NK-92 treated with Interleukin-12 subunit alpha and Interleukin-12 subunit beta, amount 100 ng/mL, for 24 hours (cell line): ENCODE results near the gene SLC19A2.

Experiments used
- DNase-seq: peaks from one replicate; lab custom pipeline; 2025; lab: John Stamatoyannopoulos, UW

Gene SLC19A2

DNA sequence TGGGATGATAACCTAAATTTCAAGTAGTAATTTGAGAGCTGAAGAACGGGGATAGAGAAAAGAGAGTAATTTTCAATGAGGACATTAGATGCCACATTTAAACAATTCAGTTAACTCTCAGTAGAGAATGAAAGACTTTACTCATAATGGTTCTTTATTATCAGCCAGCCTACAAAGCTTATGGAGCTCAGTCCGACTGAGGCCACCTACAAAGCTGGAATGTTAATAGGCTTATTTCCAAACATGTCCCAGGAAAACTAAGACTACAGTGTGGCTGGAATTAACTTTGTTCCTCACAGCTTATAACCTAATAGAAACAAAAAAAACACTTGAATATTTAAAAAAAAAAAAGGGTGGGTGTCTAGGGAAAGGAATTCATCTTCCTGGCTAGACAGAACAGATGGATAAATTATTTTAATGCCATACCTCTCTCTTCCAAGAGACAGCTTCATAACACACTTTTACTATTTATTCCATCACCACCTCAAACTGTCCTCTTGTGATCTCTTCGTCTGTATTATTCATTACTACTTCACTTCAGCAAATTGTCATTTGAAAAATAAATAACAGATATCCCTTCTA, 9.8 kb downstream of the SLC19A2 start:
- DNase-seq = no peak

DNA sequence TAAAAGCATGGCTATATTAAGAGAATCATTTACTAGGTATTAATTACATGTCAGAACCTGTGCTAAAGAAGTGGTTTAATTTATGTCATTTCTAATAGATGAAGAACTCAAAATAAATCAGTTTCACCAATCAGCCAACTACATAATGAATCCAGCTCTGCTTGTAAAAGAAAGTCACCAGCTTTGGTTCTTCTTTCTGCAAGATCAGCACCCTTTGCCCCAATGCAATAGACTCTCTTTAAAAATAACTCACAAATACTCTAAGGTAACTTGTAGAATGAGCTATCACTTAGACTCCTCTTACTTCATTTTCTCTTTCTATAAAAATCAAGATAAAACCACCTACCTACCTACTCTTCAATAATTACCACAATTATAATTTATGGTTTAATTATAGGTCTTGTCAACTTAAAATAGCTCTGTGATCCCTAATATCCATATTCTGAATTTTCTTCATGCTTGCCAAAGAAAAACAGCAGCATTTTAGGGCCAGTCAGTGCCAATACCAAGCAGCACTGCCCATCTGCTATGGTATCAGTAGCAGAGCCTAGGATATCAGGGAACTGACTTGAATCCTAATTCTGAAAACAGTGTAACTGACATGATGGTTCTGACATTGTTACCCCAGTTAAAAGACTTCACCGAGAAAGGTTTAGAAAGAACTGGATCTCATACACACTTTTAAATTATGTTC, 11.3 kb downstream of the SLC19A2 start:
- DNase-seq = no peak

DNA sequence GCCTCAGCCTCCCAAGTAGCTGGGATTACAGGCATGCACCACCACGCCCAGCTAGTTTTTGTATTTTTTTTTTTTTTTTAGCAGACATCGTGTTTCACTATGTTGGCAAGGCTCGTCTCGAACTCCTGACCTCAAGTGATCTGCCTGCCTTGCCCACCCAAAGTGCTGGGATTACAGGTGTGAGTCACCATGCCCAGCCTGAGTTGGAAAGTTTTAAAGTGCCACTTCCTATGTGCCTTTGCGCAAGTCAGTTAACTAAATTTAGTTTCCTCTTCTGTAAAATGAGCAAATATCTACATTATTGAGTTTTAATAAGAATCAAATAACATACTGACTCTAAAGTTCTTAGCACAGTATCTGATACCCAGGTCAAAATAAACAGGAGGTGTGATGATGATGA, 12.4 kb downstream of the SLC19A2 start:
- DNase-seq = peak; percentile 3

DNA sequence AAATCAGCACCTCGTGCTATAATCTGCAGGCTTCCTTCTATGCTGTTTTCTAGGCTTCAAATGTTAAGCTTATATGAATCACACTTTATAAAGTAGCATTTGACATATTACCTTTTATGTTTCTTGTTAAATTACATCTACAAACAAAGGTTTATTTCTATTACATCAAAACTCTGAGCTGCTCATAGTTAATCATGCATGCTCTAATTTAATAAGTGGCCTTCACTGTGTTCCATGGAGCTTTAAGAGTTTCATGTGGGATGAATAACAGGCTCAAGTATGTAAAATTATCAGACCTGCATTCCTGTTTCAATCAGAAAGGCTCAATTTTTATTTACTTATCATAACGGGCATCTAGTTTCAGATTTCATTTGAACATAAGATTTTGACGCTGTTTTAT, 13.0 kb downstream of the SLC19A2 start:
- no peak for DNase-seq

DNA sequence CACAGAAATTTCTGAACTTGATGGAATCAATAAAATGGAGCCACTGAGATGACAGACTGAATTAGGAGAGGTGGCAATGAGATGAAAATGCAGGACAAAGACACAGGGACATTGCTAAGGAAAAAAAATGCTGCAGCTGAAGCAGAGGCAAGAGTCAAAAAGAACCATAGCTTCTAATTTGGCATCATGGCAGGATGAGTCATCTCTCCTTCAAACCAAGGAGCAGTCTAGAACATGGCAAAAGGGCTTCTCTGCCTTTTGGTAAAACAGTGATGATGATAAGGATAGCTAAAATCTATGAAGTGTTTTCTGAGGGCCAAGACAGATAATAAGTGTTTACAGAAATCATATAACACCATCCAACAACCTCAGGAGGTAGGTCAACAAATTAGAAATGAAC, 16.8 kb downstream of the SLC19A2 start:
- no peak for DNase-seq

DNA sequence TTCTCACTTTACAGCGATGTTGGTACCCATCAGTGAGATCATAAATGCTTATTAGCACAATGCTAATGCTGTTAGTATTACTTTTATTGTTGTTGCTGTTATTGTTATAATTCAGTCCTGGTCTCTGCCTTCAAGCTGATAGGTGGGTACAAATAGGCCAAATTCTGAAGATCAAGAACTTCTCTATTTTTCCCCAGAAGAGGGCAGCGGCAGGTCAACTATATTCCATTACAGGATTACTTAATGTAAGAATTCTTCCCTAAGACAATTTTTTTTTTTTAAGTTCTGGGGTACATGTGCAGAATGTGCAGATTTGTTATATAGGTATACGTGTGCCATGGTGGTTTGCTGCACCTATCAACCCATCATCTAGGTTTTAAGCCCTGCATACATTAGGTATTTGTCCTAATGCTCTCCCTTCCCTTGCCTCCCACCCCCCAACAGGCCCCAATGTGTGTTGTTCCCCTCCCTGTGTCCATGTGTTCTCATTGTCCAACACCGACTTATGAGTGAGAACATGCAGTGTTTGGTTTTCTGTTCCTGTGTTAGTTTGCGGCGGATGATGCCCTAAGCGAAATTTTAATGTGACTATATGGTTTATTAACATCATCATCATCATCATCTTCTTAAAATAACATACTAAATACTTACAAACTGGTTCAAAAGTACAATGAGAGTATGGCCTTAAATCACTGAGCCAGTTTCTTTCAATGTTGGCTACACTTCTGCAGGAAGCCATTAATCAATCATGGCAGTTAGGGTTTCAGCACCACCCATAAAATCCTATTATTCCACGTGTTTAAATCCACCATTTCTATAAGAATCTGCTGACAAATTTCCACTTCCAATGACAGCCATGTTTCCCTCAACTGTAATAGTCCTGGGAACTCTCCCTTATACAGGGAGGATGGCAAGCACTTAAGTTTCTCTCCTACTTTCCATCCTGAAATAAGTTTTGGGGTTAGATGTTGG, 19.2 kb downstream of the SLC19A2 start:
- no peak for DNase-seq

DNA sequence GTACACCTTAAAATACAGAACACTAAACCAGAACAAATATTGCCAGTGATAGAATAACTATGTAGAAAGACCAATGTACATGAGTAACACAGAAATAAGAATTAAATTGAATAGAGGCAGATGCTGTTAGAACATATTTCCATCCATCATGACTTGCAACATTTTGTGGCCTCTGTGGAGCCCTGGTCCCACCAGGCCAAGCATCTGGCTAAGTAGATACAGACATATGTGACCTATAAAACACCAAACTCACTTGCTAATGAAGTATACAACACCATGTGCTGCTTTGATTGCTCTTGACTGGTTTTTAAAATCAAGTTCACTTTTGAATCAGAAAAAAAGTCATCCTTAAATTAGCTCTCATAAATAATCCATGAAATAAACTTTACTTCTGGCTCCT, 20.5 kb downstream of the SLC19A2 start:
- no peak for DNase-seq

DNA sequence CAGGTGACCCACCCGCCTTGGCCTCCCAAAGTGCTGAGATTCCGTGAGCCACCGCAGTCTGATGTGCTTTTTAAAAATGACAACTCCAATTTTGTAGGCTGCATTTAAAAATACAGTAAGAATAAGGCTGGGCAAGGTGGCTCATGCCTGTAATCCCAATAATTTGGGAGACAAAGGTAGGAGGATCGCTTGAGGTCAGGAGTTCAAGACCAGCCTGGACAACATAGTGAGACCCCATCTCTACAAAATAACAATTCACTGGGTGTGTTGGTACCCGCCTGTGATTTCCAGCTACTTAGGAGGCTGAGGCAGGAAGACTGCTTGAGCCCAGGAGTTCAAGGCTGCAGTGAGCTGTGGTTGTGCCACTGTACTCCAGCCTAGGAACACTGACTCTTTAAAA, 23.4 kb downstream of the SLC19A2 start:
- no peak for DNase-seq

DNA sequence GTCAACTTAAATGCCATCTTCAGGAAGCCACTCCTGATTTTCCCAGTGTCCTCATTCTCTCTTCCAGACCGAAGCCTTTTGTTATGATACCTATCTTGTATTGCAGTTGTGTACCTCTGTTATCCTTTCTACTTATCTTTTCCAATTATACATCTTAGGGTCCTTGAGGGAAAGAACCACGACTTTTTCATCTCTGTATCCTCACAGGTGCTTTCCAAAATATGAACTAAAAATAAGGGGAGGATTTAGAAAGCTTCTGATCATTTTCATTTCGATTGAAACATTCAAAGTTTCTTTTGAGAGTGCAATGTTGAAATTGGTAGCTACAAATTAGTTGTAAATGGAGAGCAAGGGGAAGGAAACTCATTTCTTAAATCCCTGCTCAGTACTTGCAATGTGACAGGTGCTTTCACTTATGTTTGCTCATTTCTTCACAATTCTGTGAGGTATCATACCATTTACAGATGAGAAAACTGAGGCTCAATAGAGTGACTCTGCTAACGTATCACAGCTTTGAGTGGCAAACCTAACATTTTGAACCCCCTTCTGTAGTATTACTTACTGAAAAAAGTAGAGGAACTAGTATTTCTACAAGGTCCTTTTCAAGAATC, 24.2 kb downstream of the SLC19A2 start:
- DNase-seq = no peak

DNA sequence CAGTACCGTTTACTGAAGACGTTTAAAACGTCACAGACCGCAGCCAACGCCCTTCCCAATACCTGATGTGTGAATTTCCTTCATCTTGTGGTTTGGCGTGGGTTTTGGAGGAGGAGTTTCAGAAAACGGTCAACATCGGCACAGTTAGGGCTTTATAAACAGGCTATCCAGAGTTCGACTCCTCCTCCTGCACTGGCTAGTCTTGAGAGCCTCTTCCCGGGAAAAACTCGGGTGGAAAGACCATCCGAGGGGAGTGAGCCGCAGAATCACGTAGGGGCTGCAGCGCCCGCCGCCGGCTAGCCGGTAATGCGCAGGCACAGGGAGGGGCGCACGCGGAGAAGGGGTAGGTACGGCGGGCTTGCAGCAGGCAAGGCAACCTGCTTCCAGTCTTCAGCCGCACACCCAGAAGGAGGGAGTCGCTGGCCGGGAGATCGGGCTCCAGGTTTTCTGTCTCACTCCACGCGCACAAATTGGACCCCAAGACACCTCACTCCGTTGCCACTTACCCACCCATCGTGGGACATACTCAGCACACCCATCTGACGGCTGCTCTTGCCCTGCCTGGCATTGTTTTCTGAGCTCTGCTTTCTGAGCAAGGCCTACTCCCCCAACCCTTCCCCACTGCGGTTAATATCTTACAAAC, 25.4 kb downstream of the SLC19A2 start:
- no peak for DNase-seq

DNA sequence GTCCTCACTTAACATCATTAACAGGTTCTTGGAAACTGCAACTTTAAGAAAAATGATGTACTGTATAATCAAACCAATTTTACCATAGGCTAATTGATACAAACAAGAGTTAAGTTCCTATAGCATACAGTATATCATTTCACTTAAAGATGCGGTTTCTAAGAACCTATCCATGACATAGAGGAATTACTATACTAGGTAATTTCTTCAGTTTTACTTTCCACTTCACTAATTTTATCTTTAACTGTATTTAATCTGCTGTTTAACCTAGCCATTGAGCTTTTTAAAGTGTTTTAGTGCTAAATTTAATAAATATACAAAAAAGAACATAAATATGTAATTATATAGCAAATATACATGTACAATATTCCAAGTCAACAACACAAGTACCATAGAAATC, 28.3 kb downstream of the SLC19A2 start:
- no peak for DNase-seq

DNA sequence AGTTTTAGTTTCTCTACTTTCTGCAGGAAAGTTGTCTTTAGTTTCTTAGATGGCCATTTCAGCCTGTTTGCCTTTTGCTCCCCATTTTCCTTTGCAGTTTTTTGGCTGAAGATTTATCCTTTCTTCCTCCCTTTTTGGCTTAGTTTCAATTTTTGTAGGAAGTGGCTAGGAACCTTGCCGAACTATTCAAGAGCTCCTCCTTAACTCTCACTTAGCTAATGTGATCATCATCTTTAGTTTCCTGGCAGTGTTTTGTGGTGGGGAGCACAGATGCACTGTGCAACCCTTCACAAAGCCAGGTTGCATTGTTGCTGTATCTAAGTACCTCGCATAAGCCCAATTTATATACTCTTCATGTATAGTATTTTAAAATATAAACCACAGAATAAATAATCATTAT, 29.7 kb downstream of the SLC19A2 start:
- DNase-seq = no peak

DNA sequence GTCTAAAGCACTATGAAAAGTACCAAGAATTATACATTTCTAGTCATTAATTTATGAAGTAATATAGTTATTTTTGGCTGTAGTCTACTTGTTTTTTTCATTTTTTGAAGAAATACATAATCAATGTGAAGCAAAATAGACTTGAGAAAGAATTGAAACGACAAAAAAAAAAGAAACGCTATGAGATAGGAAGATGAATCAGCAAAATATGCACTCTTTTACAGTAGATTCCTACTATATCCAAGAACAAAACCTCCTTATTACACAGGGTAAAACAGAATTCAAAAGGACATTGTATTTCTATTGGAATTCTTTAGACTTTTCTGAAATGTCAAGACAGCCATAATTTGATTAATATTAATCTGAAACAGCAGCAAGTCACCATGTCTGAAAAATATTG, 32.8 kb downstream of the SLC19A2 start:
- no peak for DNase-seq

DNA sequence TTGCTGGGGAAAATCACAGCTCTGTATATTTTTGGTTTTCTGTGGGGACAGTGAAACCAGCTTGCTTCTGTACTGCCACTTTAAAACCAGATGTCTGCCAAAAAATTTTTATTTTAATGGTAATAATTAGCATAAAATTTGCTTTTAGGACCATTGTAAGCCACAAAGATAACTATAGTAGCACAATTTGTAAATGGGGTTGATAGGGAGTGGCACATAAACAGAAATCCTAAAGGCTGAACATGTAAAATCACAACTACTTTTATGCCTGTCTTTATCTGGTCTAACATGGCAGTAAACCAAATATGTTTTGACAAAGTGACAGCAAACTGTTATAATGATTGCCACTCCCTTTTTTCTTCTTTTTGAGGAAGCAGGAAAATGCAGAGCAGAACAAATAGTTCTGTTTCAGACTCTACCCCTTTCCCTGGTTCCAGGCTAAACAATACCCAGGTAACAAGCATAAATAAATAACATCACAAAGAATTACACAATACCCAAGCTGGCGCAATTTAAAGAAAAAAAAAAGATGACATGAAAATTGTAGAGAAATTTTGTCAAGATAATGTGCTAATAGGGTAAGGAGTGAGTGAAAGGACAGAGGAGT, 34.4 kb downstream of the SLC19A2 start:
- DNase-seq = no peak

DNA sequence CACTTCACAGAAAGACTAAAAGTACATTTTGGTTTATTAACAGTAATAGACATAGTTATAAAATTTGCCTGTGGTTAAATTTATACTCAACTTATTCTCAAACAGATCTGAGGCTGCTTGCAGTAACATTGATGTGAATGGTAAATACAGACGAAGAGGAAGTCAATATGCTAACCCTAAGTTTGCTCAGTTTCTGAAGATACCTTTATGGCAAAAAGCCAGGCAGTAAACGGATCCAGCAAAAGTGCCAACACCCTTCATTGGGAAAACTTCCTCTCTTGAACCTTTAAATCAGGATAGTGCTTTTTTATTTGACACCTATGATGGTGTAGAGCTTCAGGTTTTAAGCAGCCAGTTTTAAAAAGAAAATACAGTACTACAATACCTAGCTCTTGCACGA, 41.8 kb downstream of the SLC19A2 start:
- no peak for DNase-seq

DNA sequence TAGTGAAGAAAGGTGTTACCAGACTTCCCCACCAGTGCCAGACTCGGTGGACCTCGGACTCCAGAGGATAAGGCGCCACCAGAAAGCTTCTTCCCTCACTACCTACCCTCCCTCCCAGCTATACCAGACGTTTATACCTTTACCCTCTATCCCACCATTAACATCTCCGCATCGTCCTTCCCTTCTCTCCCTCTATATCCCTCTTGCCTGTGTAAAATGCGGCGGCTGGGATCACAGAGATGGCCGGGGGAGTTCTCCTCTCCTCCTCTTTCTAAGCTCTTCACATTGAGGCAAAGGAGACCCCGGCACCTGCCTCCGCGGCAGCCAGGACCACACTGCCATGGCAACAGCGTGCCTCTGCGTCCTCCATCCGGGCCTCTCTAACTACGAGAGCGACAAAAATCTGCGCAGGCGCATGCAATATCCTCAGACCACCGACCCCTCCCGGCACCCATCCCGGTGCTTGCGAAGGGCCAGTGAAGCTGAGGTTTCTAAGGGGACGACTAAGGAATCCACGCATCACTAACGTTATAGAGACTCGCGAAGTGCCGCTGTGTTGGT, 58.6 kb downstream of the SLC19A2 start, which contains the start of gene CCDC181:
CCDC181 (minus strand) TSS at position 394 of the 561 bp plus-strand sequence. CDS start 2,547 bp downstream, outside the sequence.
- no peak for DNase-seq

DNA sequence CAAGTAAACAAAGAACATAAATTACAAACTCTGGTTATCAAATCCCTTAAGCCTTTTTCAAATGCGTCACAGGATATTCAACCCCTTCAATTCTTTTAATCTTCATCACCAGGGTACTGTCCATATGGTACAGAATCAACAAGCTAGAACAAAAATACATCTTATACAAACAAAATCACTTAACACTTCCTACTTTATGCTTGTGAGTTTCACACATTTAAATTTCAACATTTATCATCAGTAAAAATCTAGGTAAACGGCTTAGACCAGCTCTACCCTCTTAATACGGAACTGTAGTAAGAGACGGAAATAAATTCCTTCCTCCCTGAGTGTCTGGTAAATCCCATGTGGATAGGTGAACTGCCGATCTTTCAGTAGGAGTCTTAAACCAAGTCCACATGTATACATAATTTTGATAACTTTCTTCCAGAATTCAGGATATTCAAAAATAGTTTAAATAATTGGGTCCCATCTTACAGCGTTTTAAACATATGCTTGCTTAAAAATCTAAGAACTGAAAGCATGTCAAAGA, 59.5 kb downstream of the SLC19A2 start:
- DNase-seq = no peak

DNA sequence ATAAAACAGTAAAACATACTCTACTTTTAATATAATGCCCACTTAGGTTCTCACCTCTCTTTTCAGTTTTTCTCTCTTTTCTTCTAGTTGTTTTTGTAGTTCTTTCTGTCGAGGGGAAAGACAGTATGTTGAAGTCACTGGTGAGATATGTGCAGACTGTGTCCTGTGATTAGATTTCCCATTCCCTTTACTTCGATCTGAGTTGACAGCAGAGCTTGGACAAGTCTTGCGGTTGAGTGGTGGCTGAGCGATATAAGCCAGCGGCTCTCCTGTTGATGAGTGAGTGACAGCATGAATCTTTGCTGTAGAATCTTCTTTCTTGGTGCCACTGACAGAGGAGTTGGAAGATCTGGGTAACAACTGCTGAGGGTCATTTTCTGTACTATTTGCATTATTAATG, 64.4 kb downstream of the SLC19A2 start:
- DNase-seq = no peak

DNA sequence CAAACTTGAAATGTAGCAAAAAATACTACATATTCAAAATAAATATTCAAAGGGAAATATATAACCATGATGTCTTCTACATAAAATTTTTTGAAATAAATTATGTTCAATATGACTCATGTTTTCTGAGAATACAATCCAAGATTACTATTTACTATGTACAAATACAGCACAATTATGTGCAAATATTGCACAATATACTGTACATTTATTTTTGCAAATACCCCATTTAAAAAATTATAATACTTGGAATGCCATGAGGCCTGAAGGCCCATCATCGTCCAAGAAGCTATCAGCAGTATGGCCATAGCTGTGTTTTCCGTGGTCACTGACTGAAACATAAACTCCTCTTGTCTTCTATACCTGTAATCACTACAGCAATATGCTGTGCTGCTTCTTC, 70.8 kb downstream of the SLC19A2 start:
- no peak for DNase-seq
